ENCODE results near the gene RGMB.

The RGMB gene

DNA sequence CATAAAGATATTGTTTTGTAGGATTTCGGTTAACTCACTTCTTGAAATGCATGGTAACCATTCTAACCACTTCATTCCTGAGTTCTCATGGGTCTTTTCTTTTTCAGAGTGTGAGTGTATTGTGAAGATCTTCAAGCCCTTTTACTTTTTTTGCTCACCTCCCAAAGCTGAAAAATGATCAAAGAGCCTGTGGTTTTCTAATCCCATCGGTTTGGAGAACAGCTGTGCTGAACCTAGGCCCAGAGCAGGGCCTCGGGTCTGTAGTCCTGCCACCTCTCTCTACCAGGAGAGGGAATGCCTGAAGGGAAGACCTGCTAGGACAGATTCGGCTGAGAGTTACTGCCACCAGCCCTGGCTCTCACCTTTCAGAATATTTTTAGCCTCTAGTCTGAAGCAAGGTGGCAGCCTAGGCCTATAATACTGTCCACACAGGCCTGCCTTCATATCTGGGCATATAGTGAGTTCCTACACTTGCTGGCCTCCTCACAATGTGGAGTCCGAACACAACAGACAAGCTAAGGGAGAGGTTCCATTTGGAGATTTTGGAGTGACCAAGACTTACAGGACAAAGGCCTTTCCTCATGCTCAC is 13.8 kb downstream of the RGMB start:
- no peak for DNase-seq

GRCh38 chr5:98789029-98789428 is 15.6 kb downstream of the RGMB start:
- DNase-seq = no peak

DNA sequence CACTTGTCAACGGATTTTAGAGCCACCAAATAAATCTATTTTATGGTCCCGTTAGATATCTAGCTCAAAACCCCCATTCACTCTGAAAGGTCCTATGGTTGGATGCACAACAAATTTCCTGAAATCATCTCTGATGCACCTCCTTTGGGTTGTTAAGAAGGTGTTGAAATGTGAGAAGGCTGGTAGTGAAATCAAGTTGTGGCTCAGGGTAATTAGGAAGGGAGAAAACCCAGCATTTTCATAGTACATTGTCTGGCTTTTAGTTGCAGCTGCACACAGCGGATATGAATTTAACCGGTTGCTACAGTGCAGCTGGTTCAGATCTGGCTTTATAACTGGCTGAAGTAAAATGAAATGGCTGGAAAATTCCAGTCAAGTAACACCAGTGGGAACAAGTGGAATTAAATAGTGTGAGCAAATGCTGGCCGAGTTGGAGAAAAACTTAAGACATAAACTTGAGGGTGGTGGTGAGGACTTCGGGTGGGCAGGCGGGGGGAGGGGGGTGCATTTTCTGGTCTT is 17.6 kb downstream of the RGMB start:
- no peak for DNase-seq

DNA sequence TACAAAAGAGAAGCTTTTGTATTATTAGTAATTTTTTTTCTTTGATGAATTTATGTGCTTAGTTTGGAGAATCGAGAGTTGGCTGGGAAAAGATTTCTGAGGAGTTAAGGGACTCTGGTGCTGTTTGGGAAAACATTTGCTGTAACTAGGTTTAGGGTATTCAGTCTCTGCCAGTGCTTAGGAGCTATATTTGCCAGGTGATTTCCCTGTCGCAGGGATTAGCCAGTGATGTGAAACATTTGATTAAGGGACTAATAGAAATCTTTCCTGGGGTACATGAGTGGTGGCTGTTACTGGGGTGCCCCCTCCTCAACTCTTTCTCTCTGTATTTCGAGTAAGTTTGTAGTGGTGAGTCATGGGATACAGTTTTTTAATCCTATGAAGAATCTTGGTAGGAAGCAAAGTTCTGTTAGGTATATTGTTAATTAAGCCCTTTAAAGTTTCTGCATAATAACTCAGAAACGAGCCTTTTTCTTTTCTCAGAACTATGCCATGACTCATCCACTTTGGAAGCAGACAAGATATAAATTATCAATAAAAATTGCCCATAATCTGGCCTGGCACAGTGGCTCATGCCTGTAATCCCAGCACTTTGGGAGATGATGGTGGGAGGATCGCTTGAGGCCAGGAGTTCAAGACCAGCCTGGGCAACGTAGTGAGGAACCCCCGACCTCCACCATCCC is 18.6 kb downstream of the RGMB start:
- no peak for DNase-seq

DNA sequence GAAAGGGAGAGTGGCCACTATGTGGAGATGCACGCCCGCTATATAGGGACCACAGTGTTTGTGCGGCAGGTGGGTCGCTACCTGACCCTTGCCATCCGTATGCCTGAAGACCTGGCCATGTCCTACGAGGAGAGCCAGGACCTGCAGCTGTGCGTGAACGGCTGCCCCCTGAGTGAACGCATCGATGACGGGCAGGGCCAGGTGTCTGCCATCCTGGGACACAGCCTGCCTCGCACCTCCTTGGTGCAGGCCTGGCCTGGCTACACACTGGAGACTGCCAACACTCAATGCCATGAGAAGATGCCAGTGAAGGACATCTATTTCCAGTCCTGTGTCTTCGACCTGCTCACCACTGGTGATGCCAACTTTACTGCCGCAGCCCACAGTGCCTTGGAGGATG is 19.8 kb downstream of the RGMB start:
- DNase-seq = no peak

- DNase-seq = no peak
Observed at GRCh38 chr5:98794001-98794400, 20.5 kb downstream of the RGMB start.

GRCh38 chr5:98794414-98795080 is 21.1 kb downstream of the RGMB start:
- DNase-seq = no peak

DNA sequence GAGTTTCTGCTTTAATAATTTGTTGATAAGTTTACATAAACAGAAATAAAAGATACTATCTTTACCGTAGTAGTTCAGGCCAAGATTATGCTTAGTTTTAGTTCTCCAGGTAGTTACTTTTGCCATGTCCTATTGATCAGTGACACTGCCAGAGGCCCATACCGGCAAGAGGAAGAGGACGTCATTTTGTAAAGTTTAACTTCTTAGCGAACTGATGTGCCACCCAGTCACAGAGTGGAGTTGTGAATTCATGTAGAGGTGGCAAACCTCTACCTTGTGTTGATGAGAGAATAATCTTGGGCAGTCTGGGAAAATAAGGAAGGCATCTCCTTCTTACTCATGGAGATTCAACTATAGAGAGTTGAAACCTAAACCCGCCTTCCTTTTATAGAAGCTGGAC is 21.8 kb downstream of the RGMB start:
- DNase-seq = no peak

DNA sequence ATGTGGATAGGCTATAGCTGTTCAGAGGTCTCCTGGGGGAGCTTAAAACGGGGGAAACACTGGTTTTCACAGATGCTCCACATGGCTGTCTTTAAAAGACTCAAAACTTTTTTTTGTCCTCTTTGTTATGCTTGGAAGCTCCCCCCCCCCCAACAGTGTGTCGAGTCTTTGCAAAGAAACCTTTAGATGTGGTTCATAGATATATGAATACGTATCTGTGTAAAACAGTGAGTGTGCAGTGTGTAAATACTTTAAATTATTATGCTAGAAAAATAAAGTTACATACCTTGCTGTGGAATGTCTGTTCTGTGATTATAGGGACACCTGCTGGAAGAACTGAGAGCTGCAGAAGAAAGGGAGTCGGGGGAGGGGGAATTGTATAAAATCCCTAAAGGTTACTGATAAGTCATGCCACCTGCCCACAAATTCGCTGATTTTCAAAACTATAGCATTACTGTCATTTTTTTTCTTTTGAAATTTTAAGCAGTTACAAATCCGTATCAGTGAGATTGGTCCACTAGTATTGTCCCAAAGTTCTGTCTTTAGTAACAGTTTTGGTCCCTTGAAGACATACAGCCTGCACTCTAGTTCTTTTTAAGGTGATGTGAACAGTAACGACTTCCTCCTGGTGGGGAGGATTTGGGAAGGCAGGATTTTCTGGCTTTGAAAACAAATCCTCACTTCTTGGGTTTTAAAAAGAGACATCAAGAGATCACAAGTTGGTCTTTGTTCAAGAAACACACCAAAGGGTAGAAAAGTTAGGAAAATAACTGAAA is 22.9 kb downstream of the RGMB start:
- peak; percentile 60 for DNase-seq

DNA sequence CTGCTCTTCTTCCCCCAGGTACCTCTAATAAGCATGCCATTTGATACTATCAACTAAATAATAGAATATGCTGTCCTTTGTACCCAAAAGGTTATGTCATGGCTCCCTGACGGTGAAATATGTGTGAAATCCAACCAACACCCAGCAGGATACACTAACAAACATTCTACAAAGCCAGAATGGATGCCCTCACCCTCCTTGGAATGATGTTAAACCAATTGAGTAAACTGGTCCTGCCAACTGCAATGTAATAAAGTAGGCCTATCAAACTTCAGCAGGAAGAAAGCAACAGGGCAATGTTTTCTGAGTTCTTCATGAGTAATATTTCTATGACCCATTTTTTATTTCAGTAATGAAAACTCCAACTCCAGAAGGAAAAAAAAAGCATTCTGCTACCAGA is 24.9 kb downstream of the RGMB start:
- no peak for DNase-seq

GRCh38 chr5:98798847-98799246 is 25.4 kb downstream of the RGMB start:
- no peak for DNase-seq

DNA sequence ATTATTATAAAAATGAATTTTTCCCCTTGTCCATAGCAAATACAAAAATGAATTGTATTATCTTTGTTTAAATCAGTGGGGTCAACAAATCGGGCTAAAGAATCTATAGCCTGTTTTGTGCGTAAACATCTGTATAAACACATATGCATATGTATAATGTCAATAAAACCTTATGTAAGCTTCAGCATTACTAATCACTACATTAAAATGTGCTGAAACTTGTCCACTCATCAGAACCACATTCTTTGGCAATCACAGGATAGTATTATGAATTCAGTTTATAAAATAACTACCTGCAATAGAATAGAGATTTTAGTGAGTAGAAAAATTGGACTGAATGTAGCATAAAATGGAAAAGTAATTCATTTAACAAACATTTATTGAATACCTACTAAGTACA is 30.6 kb downstream of the RGMB start:
- no peak for DNase-seq

GRCh38 chr5:98805070-98805469 is 31.6 kb downstream of the RGMB start:
- DNase-seq = no peak

GRCh38 chr5:98807806-98808205 is 34.3 kb downstream of the RGMB start:
- no peak for DNase-seq

- no peak for DNase-seq
Observed at GRCh38 chr5:98810206-98810605, 36.7 kb downstream of the RGMB start.

GRCh38 chr5:98813755-98814154 is 40.3 kb downstream of the RGMB start:
- peak; percentile 11 for DNase-seq

DNA sequence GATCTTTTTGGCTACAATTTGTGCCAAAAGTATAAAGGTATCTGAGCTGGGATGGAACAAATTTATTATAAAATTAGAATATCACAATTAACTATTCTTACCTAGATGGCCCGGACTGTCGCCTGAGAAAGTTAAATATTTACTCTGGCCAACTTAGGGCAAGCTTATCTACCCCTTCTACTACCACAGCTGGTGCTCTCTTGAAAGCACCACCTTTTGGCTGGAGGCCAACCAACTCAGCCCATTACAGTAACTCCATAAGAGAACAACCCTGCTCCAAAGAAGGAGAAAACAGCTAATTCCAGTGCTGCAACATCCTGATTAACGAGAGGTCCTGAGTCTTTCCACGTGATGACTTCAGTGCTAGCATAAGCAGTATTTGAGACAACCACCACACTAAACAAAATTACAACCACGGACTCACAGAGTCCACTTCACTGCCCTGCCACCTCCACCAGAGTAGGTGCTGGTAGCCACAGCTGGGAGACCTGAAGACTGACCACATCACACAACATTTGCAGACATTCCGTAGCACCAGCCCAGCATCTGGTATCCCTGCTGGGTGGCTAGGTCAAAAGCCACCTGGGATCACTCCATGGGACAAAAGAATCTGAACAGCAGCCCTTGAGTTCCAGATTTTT is 43.2 kb downstream of the RGMB start:
- DNase-seq = no peak

GRCh38 chr5:98825582-98826375 is 52.3 kb downstream of the RGMB start:
- DNase-seq = no peak

DNA sequence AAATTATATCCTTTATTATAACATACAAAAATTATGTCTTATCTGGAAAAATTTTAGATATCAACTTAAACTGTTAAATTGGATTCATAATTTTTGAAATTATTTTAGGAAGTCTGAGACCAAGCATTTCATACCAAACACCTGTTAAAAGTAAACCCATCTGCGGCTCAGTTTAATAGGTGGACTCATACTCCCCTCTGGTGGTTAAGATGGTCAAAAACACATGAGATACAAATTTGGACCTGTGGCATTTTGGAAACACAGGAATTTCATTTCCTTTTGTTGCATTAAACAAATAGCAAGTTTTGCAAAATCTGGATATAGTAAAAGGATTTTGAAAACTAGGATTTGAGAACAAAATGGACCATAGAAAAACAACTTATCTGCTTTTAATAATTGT is 53.7 kb downstream of the RGMB start:
- peak; percentile 12 for DNase-seq

GRCh38 chr5:98827588-98828284 is 54.3 kb downstream of the RGMB start:
- DNase-seq = no peak

DNA sequence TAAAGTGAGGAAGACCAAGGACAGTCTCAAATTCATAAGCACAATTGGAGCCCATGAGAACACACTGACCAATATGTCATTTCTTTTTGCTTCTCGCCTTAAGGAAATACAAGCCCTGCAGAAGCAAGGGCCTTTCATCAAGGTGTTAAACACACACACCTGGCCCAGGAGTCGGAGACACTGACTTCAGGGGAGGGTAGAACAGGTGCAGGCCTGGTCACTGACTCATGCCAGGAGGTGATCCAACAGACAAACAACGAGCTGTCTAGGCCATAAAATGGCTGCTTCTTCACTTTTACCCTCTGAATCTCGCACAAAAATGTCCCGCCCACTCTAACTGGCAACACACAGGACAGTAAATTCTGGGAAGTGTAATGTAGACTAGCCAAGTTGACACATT is 62.7 kb downstream of the RGMB start:
- no peak for DNase-seq
